Measurements from ENCODE around the gene AMFR.
A peak's percentile ranks its signal among the peaks of the same experiment; 100 is the strongest.
"Not testable (repeated sequence)": the region's sequence is repeated elsewhere in the genome, so short reads cannot be mapped to it uniquely, and the experiment has no call there.

Gene AMFR

GRCh38 chr16:56388209-56388608 lies 37.1 kb downstream of the AMFR start:
- DNase-seq (ENCODE audit: low spot score), result no peak

DNA sequence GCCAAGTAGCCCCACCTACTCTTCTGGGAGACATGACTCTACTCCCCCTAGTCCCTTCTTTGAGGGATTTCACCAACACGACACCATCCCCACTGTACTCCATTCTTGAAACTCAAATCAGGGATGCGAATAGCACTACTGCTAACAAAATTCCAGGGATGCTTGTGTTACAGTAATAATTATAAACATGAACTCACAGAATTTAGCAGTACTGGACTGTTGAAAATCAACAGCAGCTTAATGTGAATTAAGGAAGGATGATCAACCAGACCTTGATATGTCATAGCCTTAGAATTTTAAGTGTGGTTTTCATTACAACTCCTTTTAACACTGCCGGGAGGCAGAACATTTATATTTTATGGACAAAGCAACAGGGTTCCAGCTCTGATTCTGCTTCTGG lies 37.9 kb downstream of the AMFR start:
- DNase-seq (ENCODE audit: low spot score), result no peak

DNA sequence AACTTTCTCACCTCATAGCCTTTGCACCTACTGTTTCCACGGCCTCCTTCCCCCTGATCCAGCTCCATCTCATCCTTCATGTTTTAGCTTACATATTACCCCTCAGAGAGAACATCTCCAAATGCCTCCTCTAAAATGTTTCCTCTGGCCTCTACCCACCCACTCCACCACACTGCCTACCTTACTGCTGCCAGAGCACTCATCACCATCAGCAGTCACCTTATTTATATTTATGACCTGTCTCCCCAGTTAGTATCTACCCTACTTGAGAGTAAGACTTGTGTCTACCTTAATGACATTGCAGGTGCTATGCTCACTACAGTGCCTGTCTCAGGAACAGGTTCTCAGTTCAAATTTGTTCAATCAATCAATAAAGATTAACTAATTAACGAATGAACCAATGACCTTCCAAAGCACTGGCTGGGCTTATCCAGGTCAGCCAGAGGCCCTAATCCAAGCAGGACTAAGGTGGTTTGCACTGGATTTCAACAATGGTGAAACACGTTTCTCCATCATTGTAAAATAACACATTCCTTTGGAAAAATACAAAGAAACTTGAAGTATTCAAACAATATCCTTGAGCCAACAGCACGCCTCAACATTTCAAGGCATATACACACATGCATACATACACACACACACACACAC lies 41.1 kb downstream of the AMFR start:
- DNase-seq (ENCODE audit: low spot score), result no peak

DNA sequence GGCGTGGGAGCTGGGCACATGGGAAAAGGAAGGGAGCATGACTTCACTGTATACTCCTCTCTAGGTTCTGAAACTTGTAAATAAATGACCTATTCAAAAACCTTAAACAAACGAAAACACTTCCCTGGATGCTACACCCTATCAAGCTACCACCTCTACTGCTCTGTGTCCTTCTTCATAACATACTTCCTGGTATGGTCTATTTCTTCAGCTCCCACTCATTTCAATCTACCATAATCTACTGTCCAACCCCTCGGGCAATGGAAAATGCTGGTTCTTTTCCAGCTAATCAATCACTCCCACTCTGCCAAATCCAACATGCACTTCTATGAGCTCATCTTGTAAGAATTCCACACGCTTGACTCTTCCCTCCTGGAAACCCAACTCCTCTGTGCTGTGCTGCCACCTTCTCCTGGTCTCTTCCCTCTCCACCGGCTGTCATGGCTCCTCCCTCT lies 42.4 kb downstream of the AMFR start:
- no peak for DNase-seq (ENCODE audit: low spot score)

DNA sequence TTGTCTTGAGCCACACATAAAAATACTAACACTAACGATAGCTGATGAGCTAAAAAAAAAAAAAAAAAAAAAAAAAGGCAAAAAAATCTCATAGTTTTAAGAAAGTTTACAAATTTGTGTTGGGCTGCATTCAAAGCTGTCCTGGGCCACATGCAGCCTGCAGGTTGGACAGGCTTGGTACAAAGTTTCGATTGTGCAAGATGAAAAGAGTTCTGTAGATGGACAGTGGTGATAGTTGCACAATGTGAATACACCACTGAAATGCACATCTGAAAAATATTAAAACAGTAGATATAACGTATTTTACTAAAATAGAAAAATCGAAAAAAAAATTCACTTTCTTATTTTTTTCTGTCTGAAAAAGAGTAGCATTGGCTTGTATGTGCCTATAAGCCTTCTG lies 42.9 kb downstream of the AMFR start:
- no peak for DNase-seq (ENCODE audit: low spot score)

- not testable (repeated sequence) for DNase-seq (ENCODE audit: low spot score)
Measured at GRCh38 chr16:56380778-56381485, 44.4 kb downstream of the AMFR start.

DNA sequence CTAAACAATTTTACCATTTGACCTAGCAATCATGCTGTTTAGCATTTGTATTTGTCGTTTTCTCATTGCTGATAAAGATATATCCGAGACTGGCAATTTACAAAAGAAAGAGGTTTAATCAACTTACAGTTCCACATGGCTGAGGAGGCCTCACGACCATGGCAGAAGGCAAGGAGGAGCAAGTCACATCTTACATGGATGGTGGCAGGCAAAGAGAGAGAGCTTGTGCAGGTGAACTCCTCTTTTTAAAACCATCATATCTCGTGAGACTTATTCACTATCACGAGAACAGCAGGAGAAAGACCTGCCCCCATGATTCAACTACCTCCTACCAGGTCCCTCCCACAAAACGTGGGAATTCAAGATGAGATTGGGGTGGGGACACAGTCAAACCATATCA lies 46.3 kb downstream of the AMFR start:
- DNase-seq (ENCODE audit: low spot score), result not testable (repeated sequence)

- not testable (repeated sequence) for DNase-seq (ENCODE audit: low spot score)
Measured at GRCh38 chr16:56375792-56376191, 49.6 kb downstream of the AMFR start.

- no peak for DNase-seq (ENCODE audit: low spot score)
Measured at GRCh38 chr16:56373003-56373402, 52.3 kb downstream of the AMFR start.

GRCh38 chr16:56372013-56372634 lies 53.2 kb downstream of the AMFR start:
- no peak for DNase-seq (ENCODE audit: low spot score)

- DNase-seq (ENCODE audit: low spot score), result no peak
Measured at GRCh38 chr16:56371660-56371937, 53.7 kb downstream of the AMFR start.

DNA sequence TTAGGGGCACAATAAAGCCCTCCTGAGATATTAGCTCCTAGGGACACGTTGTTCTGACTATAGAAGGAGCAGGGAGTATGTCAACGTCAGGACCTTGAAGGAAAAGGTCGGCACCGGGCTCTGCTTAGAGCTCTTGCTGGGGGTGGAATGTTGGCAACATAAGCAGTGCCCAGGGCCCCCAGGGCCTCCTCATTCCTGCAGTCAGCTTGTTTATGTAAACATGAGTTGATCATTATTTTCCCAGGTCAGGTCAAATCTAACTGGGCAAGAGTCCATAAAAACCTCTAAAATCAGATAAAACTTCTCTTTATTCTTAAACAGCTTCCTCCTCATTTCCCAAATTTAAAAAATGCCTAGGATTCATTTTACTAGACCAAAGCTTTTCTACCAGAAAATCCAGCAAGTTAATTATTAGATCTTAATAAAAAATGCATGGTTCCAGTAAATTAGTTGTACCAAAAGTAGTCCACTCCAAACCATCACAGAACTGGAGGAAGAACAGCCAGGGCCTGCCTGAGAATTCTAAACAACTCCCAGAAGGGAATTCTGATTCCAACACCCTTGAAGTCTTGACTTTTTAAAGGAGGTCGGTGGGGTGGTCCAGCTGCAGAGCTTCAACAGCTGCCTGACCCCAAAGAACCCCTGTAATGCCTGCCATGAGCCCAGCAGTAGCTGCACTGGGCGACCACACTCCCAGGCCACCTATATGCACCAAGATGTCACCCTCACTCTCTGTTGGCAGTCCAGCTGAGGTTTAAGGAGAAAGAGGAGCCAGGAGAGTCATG lies 54.3 kb downstream of the AMFR start:
- no peak for DNase-seq (ENCODE audit: low spot score)

DNA sequence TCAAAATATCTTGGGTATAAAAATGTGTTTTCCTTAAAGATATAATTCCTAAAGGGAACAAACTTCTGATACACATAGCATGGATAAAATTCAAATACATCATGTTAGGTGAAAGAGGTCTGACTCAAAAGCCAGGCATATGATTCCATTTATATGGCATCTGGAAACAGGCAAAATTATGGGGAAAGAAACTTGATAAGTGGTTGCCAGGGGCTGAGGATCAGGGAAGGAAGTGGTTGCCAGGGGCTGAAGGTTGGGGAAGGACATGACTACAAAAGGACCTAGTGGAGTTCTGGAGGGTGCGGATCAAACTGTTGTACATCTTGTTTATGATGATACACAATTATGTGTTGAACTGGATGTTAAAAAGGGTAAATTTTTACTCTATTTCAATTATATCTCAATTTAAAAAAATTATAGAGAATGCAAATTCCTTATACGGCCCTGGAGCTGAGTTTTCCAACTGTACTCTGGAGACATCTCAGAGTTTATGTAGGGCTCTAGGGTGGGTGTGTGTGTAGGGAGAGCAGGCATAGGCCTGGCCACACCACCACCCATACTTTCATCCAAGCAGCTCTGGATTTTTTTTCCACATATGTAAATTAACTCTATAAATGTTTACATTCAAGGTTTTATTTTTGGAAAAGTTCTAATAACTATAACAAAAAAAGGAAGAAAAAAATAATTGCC lies 55.0 kb downstream of the AMFR start:
- DNase-seq (ENCODE audit: low spot score), result no peak

- no peak for DNase-seq (ENCODE audit: low spot score)
Measured at GRCh38 chr16:56369202-56369601, 56.1 kb downstream of the AMFR start.

GRCh38 chr16:56368545-56368944 lies 56.8 kb downstream of the AMFR start:
- no peak for DNase-seq (ENCODE audit: low spot score)

DNA sequence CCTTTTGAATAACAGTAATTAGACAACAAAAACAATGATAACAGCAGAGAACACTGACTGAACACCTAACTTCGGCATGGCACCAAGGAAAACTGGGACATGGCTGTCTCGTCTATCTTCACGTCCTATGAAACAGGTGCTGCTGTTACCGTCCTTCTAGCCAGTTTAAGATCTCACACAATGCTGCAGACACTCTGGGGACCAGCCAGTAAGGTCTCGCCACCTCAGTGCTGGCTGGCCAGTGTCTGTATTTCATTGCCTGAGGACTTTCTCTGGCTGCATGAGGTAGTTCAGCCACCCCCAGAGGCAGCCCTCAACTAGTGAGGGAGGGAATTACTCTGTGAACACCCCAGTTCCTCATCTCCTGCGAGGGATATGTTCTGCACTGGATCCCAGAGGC lies 57.6 kb downstream of the AMFR start:
- DNase-seq (ENCODE audit: low spot score), result no peak

- DNase-seq (ENCODE audit: low spot score), result no peak
Measured at GRCh38 chr16:56366945-56367344, 58.4 kb downstream of the AMFR start.

GRCh38 chr16:56365552-56365951 lies 59.8 kb downstream of the AMFR start:
- no peak for DNase-seq (ENCODE audit: low spot score)

GRCh38 chr16:56364865-56365264 lies 60.5 kb downstream of the AMFR start:
- DNase-seq (ENCODE audit: low spot score), result no peak

DNA sequence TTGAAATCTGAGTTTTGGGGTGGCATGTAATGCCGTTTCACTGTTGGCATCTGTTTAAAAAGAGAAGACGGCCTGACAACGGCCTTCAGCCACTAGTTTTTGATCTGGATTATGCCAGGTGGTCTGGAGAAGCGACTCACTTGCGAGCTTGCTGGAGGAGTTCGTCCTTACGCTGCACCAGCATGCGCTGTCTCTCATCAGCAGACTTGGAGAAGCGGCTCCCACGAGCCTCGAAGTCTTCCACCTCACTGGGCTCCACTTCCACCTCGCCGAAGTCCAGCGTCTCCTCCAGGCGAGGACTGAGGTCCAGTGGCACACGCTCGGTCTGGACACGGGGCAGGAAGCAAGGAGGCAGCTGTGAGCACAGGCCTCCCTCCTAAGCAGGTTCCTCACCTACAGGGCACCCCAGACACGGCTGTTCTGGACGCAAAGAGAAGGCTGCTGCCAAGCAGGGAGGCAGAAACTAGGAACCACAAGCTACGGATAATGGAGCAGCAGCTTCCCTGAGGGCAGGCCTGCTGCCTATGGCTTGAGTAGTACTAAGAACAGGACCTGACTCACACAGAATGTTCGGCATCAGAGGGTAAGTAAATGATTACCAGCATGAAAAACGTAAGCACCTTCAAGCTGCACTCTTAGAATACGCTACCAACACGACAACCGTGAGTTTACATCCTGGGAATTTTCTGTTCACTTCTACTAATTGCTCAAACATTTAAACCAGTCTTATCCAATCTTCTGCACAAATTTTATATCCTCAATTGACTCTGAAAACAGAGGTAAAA lies 61.4 kb downstream of the AMFR start:
- DNase-seq (ENCODE audit: low spot score), result peak; percentile 11

DNA sequence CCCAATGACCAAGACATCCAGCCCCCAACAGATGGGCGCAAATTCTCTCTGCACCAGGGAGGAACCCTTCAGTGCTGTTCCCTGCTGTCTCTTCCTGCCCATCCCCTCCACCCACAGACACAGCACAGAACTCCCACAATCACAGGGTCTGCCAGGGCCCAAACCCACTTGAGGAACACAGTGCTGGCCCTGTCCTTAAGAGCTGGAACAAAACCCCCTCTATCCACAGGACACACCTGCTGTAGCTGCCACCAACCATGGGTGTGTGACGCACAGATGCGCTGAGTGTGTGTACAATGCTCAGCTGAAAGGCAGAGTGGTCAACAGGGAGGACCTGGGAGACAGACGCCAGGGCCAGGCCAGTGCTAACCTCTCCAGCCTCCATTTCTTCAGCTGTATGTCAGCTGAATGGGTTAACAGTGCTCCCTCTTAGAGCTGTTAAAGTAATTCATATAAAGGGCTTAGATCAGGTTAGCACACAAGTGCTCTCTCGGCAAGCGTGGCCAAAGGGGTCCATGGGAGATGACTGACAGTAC lies 62.1 kb downstream of the AMFR start:
- no peak for DNase-seq (ENCODE audit: low spot score)

Data from D341Med (cell line).